ENCODE data around the gene ABCB11.
"Not testable (repeated sequence)": the region's sequence is repeated elsewhere in the genome, so short reads cannot be mapped to it uniquely, and the experiment has no call there.

ABCB11 gene

DNA sequence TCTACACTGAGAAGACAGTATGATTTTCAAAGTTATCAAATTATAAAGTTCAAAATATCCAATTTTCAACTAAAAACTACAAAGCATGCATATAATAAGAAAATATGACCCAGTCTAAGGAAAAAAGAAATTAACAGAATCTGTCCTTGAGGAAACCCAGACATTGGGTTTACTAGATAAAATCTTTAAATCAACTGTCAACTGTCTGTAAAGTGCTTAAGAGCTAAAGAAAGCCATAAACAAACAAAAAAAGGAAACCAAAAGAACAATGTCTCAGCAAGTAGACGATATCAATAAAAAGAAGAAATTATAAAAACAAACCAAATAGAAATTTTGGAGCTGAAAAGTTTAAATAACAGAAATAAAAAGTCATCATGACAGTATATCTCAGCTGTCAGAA, 10.5 kb upstream of the ABCB11 start:
- no peak for DNase-seq

DNA sequence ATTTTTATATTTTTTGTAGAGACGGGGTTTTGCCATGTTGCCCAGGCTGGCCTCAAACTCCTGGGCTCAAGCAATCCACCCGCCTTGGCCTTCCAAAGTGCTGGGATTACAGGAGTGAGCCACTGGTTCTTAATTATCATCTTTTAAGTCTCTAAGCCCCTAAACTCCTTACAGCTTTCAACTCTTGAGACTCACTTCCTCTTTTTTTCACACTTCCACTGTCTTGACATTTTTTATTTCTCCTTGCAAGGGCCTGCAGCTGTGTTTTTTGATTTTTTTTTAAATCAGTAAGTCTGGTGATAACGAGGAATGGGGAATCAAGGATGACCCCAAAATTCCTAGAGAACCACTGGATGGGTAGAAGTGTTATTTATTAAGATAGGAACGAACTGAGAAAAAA, 8.6 kb upstream of the ABCB11 start:
- DNase-seq = no peak

DNA sequence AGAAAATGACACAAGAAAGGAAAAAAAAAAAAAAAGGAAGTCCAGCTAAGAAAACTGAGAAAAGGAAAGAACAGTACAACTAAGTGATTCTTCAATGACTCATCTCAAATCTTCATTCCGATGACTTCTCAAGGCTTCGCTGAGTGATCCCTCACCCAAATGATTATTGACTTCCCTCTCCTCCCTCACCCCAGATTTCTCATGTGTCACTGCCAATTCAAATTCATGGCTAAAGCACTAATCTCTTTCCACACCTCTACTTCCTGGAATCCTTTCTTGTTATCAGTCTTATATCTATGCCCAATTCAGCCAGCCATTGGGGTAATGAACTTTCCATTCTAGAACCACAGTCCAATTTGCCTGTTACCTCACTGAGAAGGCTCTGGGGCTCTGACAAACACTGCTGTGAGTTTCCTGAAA, 7.2 kb upstream of the ABCB11 start:
- no peak for DNase-seq

DNA sequence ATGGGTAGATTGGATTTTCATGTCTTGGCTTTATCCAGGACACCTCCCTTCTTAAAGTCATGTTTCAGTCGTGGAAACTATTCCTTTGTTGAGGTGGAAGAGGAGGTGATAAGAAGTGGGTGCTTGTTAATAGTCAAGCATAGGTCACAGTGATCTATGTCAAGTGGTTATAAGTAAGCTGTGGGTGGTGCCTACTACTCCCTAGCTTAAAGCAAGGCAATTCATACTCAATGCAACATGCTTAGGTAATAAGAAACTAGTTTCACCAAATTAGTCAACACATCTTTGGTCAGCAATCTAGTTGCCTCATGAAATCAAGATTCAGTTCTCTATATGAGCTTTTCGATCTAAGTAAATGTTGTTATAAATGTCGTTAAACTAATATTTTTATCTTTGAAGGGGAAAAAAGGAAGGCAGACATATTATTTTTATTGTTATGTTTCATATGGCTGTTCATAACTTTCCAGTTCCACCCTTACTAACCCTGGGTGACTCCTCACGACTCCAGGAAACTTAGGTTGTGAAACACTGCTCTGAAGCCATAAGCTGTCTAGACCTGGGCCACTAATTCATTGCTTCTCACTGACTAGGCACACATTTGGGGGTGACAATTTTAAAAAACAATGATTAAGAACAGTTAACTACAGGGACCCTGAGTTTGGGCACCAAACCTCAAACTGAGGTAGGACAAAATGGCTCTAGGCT, 5.8 kb upstream of the ABCB11 start:
- no peak for DNase-seq

DNA sequence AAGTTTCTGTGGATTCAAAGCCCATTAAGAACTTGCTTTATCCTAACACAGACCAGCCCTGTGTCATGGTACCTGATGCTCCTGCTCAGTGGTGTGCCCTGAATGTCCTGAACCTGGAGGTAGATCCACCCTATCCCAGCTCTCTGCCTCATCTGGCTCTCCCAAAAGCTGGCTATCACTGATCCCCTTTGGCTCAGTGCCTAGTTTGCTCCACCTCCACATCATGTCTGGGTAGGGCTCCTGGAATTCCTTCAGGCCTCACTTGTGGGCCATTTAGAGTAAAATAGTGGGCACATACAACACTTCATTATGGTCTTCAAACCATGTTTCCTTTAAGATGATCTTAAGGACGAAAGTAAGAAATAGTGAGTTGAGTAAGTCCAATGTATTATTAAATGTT, 4.8 kb upstream of the ABCB11 start:
- DNase-seq = no peak

DNA sequence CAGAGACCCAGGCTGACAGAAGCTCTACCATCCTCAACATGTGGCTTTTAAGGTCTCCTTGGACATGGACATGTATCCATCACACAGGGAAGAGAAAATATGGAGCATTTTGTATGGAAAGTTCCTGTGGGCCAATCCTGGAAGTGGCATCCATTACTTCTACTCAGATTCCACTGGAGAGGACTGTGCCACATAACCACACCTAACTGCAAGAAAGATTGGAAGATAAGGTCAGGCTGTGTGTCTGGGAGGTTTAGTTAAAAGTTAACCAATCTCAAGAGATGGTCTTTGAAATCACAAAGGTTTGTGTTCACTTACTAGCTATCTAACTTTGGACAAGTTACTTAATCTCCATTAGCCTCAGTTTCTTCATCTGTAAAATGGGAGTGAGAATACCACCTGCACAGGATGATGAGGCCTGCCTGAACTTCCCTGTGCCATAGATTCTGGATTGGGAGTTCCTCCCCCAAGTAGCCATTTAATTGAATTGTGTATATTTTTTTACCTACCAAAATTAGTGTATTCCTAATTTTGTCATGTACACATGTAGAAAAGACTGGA, 3.9 kb upstream of the ABCB11 start:
- no peak for DNase-seq

DNA sequence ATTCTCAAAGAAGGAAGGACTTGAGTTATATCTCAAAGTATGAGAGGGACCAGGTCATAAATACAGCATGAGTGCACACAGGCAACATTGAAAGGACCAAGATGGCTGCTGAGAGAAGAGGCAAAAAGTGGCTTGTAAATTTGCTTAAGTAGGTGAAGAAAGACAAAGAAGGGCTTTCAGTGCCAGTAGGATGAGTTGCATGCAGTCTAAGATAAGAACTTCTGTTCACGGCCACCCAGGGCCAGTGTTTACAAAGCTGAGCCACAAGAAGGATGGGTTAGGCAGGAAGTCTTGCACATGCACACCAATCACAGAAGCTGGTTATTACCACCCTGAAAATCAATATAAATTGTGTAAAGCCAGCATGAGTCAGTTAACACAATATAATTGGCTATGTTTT, 3.1 kb upstream of the ABCB11 start:
- no peak for DNase-seq

DNA sequence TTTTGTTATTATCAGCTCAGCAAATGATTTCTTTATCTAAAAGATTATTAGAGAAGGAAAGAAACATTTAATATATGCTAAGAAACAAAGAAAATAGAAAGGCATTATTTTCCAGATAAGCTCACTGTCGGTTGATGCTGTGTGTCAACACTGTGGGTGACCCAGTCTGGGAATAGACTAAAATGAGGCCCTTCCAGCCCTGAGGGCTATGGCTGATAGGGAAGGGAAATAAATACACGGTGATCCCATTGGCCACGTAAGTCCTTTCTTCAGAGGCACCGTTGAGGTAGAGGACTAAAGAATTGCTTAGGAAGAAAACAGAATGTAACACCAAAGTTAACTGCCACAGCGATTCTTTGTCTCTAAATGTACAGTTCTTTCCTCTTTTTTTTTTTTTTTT, 1.8 kb downstream of the ABCB11 start:
- no peak for DNase-seq

DNA sequence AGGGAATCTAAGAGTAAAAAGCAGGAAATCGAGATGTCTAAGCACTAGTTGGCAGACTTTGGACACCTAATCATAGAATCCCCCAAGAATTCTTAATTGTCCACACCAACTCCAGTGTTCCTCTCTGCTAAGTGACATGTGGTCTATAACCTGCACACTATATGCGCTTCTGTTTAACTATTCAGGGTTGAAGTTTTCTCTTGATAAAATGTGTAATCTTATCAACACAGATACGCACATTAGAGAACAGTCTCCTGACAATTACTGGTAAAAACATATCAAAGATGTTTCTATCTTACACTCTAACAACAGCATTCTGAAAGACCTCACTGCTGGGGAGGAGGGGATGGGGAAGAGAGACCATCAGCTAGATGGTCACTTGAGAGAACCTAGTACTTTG, 3.9 kb downstream of the ABCB11 start:
- no peak for DNase-seq

DNA sequence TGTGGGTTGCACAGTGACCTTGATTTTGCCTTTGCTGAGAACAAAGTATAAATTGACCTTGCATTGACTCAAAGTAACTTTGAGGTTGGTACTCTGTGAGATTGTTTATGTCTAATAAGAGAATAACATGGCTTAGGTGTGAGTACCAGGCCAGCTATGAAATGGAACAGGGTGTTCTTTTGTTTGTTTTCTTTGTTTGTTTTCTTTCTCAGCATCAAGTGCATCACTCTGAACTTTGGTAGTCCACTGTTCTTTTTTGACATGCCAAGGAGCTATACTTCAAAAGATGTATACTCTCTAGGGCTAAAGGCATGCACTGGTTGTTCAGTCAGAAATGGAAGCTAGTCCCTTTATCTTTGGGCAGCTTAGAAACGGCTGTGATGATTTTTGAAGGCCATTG, 5.1 kb downstream of the ABCB11 start:
- no peak for DNase-seq

DNA sequence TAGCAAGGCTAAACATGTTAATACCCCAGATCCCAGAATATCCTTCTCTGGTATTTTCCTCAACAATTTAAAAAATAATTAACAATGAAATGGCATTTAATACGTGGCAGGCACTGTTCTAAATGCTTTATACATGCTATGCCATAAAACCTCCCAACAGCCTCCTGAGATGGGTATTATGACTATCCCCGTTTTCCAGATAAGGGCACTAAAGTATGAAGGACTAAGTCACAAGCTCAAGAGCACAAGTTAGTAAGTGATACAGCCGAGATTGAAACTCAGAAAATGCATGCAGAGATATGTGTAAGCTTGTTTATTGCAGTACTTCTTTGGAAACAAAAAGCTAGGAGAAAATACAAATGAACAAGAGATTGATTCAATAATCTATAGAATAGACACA, 8.0 kb downstream of the ABCB11 start:
- DNase-seq = no peak

DNA sequence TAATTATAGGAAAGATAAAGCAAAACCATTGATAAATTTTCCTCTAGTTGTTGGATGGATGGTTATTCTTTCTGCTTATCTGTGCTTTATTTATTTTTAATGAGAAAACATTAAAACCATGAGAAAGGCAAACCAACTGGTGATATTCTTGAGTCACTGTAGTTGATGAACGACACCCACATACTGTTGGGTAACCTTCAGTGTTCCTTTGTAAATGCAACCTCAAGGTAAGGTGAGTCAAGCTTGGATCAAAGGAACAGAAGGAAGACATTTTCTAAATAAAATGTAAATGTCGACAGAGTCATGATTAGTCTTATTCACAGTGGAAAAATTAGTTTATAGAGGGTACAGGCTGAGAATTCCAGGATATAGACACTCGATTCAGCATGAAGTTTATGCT, 12.7 kb downstream of the ABCB11 start:
- DNase-seq = no peak

DNA sequence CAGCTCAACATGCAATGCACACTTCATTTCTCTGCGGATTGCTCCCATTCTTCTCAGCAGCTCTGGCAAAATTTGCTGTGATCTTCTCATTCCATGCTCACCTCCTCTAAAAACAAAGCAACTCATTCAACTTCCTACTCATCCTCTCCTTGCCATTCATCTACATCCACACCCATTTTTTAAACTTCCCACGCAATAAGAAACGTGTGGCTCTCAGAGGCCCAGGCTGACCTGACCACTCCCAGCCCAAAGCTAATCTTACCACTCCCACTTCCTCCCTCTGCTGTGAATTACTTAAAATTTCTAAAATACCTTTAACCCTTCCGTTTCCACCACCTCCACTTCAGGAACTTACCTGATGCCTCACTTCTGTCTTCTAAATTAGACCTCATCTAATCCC, 15.2 kb downstream of the ABCB11 start:
- DNase-seq = no peak

DNA sequence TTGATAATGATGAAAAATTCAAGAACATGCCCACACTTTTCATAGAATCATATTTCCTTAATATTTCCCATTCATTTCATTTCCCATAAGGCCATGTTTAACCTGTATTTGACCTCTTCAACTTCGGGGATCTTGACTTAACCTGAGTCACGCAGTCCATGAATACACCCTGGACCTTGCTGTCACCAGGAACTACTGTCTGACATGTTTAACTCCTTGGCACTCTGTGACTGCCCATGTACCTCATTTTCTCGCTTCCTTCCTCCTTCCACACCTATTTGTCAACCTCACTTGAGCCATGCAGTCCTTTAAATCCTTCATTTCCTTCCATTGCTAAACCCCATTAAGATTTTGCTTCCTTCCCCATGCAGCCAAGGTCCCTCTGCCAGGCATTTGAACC, 16.3 kb downstream of the ABCB11 start:
- DNase-seq = no peak

DNA sequence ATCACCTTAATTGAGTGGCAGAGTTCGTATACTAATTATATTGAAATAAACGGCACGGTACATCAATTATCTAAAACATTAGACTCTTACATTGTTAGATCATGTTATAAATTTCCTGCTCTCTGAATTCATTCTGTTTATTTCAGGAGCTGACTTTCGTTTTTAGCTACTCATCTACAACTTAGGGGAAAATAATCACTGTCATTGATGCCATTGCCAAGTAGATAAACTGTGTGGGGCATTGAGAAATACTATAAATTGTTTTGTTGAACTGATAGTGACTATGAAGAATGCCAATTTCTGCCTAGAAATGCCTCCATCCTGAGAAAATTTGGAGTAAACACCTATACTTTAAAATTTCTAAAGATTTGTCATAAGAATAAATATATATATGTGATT, 17.5 kb downstream of the ABCB11 start:
- no peak for DNase-seq

DNA sequence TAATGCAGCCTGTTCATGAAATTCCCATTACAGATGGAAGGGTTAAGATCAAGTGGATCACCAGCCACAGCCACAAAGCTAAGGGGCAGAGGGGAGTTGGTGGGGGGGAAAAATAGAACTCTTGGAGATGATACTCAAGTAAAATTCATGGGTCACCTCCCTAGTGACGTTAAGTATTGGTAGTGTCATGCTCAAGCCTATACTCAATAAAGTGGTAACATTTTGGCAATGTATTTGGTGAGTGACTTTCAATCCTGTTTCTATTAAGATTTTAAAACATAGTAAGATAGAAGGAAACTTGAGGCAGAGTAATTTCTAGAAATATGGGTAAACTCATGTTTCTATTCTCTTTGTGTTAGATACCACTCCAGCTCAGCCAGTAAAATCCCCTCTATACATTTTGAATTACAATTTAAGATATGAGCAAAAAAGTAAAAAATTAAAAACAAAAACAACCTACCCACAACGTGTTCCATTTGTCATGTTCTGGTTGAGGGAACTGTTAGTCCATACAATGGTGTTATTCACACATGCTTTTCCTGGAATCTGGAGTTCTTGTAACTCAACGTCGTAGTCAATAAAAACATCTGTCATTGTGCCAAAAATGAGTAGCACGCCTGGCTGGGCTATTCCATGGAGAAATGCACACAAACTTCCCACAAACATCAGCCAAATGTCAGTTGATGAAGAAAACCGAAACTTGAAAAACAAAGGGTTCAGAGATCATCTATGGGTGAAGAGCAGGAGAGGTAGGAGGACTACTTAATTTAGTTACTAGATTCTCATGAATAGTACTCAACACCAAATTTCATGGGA, 18.1 kb downstream of the ABCB11 start:
- DNase-seq = no peak

DNA sequence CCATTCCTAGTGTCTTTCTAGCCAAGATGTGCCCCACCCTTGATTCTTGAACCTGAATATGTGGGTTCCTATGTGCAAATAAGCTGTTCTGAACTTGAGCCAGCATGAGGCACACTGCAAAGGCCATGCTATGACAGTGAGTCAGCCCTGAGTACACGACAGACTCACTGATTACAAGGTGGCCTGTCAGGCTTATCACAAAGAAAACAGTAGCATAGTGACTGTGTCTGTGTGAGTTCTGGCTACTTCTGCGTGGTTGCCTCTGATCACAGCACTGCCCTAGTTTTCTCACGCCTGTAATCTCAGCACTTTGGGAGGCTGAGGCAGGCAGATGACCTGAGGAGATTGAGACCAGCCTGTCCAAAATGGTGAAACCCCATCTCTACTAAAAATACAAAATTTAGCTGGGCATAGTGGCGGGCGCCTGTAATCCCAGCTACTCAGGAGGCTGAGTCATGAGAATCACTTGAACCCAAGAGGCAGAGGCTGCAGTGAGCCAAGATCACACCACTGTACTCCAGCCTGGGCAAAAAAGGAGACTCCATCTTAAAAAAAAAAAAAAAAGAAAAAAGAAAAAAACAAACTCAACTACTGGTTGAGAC, 18.8 kb downstream of the ABCB11 start:
- not testable (repeated sequence) for DNase-seq

DNA sequence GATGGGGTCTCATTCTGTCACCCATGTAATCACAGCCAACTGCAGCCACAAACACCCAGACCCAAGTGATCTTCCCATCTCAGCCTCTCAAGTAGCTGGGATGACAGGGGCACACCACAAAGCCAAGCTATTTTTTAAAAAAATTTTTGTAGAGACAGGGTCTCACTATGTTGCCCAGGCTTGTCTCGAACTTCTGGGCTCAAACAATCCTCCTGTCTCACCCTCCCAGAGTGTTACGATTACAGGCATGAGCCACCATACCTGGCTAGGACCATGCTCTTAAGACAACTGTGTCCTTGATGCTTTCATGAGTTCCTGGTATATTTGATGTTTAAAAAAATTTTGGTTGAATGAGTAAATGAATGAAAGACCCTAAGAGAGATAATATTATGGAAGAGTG, 19.4 kb downstream of the ABCB11 start:
- no peak for DNase-seq

DNA sequence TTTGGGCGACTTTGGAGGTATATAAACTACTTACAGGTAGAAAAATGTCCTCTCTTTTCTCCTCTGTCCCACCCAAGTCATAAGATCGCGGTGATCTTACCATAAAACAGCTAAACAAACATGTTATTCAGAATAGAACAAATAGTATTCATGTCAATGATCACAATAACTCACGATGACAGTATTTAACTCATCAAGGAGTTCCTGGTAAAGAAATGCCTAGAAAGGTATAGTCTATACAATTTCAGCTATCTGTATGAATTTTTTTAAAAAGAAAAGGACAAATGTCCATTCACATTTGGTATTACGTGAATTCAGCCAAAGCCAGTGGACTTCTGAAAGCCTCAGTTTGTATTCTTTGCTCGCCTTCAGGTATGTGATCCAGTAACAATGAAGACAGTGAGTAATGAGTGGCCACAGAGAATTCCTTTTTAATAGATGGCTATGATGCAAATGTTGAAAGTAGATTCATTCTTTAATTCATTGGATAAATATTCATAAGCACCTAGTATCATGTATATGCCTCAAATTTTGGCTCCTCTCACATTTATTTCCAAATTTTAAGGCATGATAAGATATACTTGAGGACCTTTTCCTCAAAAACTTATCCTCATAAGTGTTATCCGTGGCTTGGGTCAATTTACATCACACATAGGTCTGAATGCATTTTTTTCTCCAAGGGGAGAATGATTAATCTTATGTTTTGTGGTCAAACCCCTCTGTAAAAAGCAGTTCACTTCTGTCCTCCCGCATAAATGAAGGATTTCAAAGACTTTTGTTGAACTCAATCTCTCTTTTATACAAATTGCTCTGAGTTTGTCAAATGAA, 20.3 kb downstream of the ABCB11 start:
- DNase-seq = no peak

DNA sequence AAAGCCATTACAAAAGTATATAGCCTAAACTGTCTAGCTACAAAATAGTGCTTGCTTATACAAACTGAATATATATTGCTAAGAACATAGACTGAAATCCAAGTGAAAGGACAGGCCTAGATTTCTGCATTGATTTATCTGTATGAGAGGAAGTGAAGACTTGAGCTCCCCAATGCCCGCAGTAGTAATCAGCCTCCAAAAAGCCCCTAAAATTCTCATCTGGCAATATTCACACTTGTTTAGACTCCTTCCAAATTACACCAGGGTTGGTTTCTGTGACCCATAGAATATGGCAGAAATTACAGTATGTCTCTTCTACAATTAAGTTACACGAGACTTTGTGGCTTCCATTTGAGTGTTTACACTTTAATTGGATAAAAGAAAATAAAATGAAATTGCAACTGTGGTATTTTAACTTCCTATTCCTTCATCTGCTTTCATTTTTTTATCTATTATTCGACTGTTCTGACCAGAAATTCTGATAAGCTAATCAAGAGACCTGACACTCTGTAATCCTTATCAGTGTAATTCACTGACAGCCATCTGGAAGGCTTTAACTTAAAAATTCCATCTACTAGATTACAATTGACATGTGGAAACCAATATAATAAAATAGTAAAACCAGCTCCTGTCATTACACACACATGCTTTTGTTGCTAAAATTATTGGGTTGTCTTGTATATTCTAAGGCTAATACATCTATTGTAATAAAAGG, 21.1 kb downstream of the ABCB11 start:
- no peak for DNase-seq

DNA sequence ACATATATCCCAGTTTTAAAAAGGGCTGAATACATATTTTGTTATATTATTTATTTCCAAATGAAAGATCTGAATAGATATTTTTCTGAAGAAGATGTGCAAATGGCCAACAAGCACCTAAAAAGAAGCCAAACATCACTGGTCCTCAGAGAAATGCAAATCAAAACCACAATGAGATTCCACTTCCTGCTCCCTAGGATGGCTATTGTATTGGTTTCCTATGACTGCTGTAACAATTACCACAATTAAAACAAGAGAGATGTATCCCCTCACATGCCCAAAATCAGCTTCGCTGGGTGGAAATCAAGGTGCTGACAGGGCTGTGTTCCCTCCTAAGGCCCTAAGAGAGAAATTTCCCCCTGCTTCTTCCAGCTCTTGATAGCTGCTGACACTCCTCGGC, 23.2 kb downstream of the ABCB11 start:
- no peak for DNase-seq

DNA sequence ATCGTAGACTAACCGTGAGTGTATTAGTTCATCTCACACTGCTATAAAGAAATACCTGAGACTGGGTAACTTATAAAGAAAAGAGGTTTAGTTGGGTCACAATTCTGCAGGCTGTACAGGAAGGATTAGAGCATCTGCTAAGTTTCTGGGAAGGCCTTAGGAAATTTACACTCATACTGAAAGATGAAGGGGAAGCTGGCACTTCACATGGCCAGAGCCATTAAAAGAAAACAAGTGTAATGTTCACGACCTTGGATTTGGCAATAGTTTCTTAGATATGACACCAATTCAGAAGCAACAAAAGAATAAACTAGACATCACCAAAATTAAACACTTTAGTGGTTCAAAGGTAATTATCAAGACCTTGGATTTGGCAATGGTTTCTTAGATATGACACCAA, 23.8 kb downstream of the ABCB11 start:
- DNase-seq = no peak

Measured in effector CD4-positive, alpha-beta T cell (primary cell).